Measurements from ENCODE around the gene FANCD2OS. TPM values are rescaled to one million over a fixed set of nuclear protein-coding genes. Genes with fewer than 3 reads are reported as not detected.
"Not testable (repeated sequence)": the region's sequence is repeated elsewhere in the genome, so short reads cannot be mapped to it uniquely, and the experiment has no call there.

Gene FANCD2OS
- total RNA-seq, 1 donor from 2014 or later = not detected

GRCh38 chr3:10091387-10091786 lies 16.7 kb downstream of the FANCD2OS start:
- not testable (repeated sequence) for DNase-seq

DNA sequence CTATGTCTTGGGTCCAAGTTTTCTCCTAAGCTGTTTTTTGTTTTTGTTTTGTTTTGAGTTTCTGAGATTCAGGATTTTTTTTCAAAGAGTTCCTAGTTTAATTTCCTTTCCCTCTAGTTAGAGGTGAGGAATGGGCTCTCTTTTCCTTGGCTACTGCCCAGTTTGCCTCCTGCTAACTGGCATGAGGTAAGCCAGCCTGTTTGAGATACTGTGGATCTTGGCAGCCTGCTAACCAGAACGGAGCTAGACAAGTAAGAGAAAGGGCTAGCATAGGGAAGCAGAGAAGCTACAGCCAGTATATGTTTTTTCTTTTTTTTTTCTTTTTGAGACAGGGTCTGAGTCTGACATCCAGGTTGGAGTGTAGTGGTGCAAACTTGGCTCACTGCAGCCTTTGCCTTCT lies 17.3 kb downstream of the FANCD2OS start:
- DNase-seq = not testable (repeated sequence)

DNA sequence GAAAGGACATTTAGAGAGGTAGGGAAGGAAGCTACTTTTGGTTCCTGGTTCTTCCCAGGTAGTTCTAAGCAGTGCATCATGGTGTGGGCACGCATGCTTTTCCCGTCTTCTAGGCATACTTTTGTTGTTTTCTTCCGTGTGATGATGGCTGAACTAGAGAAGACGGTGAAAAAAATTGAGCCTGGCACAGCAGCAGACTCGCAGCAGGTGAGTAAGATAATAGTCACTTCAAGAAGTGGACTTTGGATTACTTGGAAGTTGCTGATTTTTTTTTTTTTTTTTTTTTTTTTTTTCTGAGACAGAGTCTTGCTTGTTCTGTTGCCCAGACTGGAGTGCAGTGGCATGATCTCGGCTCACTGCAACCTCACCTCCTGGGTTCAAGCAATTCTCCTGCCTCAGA lies 17.9 kb downstream of the FANCD2OS start:
- DNase-seq = no peak

- DNase-seq = no peak
Measured at GRCh38 chr3:10088256-10088655, 19.8 kb downstream of the FANCD2OS start.

DNA sequence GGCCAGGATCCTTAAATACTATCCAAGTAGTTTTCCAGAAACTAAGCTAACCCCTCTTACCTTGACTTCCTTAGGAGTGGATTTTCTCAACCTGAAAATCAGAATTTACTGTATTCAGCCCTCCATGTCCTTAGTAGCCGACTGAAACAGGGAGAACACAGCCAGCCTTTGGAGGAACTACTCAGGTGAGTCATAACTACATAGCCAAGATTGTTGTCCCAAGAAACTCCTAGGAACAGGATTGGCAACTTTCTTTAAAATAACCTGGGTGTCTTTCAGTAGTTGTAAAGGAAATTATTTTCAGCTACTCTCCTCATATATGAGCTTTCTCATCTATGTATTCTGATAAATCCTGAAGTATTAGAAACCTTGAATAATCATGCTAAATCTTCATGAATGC lies 22.3 kb downstream of the FANCD2OS start:
- DNase-seq = no peak

DNA sequence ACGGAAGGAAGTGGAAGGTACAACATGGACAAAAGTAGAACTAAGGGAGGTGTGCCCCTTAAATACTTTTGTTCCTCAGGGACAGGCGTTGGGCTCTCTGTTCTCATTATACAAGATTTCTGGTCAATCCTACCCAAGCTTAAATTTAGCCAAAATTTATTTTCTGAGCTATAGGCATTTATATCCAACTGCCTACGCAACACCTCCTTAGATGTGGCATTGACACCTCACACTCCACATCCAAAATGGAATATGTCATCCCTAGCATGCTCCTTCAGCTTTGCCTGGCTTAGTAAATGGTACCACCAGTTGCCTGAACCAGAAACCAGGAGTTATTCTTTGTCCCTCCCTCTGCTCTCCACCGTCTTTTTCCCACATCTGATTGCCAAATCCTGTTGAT lies 26.2 kb downstream of the FANCD2OS start:
- no peak for DNase-seq

GRCh38 chr3:10074666-10075065 lies 33.4 kb downstream of the FANCD2OS start:
- DNase-seq = no peak

DNA sequence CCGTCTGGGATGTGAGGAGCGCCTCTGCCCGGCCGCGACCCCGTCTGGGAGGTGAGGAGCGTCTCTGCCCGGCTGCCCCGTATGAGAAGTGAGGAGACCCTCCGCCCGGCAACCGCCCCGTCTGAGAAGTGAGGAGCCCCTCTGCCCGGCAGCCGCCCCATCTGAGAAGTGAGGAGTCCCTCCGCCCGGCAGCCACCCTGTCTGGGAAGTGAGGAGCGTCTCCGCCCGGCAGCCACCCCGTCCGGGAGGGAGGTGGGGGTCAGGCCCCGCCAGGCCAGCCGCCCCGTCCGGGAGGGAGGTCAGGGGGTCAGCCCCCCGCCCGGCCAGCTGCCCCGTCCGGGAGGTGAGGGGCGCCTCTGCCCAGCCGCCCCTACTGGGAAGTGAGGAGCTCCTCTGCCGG lies 38.0 kb downstream of the FANCD2OS start:
- not testable (repeated sequence) for DNase-seq

DNA sequence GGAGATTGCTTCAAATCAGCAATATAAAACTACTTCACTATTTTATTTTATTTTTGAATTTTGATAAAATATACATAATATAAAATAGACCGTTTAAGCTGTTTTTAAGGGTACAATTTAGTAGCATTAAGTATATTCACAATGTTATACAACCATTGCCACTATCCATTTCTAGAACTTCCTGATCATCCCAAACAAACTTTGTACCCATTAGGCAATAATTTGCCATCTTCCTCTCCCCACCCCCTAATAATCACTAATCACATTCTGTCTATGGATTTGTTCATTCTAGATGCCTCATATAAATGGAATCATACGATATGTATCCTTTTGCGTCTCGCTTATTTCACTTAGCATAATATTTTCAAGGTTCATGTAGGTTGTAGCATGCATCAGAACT lies 53.0 kb downstream of the FANCD2OS start:
- DNase-seq = no peak

Other genes with a start within 250 kb of the FANCD2OS start
- gene CIDEC, start 228.0 kb downstream of the FANCD2OS start, total RNA-seq = not detected in 2 replicates
- gene JAGN1, start 217.6 kb downstream of the FANCD2OS start, total RNA-seq = 31.6 and 39.5 TPM in 2 replicates
- 0.14 and 0.17 TPM in 2 replicates for gene IL17RE, start 205.4 kb downstream of the FANCD2OS start, total RNA-seq
- gene IL17RC, start 191.2 kb downstream of the FANCD2OS start, total RNA-seq = 20.4 and 25.4 TPM in 2 replicates
- gene CRELD1, start 174.4 kb downstream of the FANCD2OS start, total RNA-seq = 33.1 and 50.4 TPM in 2 replicates
- gene PRRT3, start 155.8 kb downstream of the FANCD2OS start, total RNA-seq = 0.68 and 0.84 TPM in 2 replicates
- gene EMC3, start 121.4 kb downstream of the FANCD2OS start, total RNA-seq = 44.6 and 121 TPM in 2 replicates
- 15.0 and 37.2 TPM in 2 replicates for gene FANCD2, start 81.8 kb downstream of the FANCD2OS start, total RNA-seq
- gene BRK1, start 7.4 kb upstream of the FANCD2OS start, total RNA-seq = 117 and 148 TPM in 2 replicates
- gene VHL, start 33.5 kb upstream of the FANCD2OS start, total RNA-seq = 51.8 and 51.9 TPM in 2 replicates
- gene IRAK2, start 56.7 kb upstream of the FANCD2OS start, total RNA-seq = 42.5 and 55.6 TPM in 2 replicates
- gene TATDN2, start 140.2 kb upstream of the FANCD2OS start, total RNA-seq = 11.4 and 13.8 TPM in 2 replicates
- gene GHRL, start 184.7 kb upstream of the FANCD2OS start, total RNA-seq = 0.19 and 0.68 TPM in 2 replicates
- 262 and 311 TPM in 2 replicates for gene SEC13, start 212.9 kb upstream of the FANCD2OS start, total RNA-seq

Measured in dermis blood vessel endothelial cell (primary cell).